ENCODE results near the gene CHRM4. TPM values are rescaled to one million over a fixed set of nuclear protein-coding genes. Genes with fewer than 3 reads are reported as not detected.

Gene CHRM4
- polyA plus RNA-seq, 1 experiment: 0.10 TPM

GRCh38 chr11:46351148-46351547 lies 40.4 kb downstream of the CHRM4 start:
- ChIA-PET POLR2A (no interaction called here), CTCF (interaction anchor here (1.2 to 11.0 kb wide), 4 partner anchors 12 to 37 kb away, joined by 4 to 162 read pairs (median 7); no protein-coding TSS in a partner anchor)
- Histone ChIP-seq H3K27me3 (ENCODE audit: control insufficient read depth, insufficient read depth, low read length) (no peaks in the 10 kb centered on the region), H3K4me3 (ENCODE audit: low read depth, low read length) (no peak overlapping the region), H3K36me3 (ENCODE audit: control insufficient read depth, insufficient read depth, low read length) (peaks cover 2% of the 10 kb centered on the region; the same call in 1 of the 2 replicates)
- DNase-seq (ENCODE audit: low read depth): no peak
- no peak for TF ChIP-seq CTCF (IDR thresholded peaks at IDR 0.05; ENCODE audit: insufficient read depth, low read depth, low read length)

DNA sequence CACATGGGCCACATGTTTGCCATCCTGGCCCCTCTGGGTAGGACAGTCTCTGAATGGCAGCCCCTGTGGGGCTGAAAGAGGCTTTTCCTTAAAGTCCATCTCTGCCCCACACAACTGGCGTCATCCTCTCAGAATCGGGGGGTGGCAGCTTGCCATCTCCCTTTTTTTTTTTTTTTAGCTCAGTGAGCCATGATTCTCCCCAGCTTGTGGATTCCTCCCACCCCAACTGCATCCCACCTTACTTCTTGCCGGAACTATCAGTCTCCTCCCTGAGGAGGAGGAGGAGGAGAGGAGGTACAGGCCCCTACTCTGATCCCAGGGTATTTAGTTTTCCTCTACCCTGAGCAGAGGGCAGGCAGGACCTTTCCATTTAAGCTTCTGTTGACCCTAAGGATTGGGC lies 40.9 kb downstream of the CHRM4 start:
- no peaks in the 10 kb centered on the region for H3K27me3 ChIP-seq (ENCODE audit: control insufficient read depth, insufficient read depth, low read length)
- DNase-seq (ENCODE audit: low read depth): no peak
- TF ChIP-seq CTCF (IDR thresholded peaks at IDR 0.05; ENCODE audit: insufficient read depth, low read depth, low read length): no peak
- ChIA-PET POLR2A (interaction anchor here (0.5 kb wide), 1 partner anchor 104 kb away, joined by 3 read pairs; no protein-coding TSS in a partner anchor), CTCF (interaction anchor here (1.9 to 11.0 kb wide), 2 partner anchors 14 to 21 kb away, joined by 9 to 162 read pairs; no protein-coding TSS in a partner anchor)
- peaks cover 2% of the 10 kb centered on the region; the same call in 1 of the 2 replicates for H3K36me3 ChIP-seq (ENCODE audit: control insufficient read depth, insufficient read depth, low read length)
- no peak overlapping the region for H3K4me3 ChIP-seq (ENCODE audit: low read depth, low read length)

DNA sequence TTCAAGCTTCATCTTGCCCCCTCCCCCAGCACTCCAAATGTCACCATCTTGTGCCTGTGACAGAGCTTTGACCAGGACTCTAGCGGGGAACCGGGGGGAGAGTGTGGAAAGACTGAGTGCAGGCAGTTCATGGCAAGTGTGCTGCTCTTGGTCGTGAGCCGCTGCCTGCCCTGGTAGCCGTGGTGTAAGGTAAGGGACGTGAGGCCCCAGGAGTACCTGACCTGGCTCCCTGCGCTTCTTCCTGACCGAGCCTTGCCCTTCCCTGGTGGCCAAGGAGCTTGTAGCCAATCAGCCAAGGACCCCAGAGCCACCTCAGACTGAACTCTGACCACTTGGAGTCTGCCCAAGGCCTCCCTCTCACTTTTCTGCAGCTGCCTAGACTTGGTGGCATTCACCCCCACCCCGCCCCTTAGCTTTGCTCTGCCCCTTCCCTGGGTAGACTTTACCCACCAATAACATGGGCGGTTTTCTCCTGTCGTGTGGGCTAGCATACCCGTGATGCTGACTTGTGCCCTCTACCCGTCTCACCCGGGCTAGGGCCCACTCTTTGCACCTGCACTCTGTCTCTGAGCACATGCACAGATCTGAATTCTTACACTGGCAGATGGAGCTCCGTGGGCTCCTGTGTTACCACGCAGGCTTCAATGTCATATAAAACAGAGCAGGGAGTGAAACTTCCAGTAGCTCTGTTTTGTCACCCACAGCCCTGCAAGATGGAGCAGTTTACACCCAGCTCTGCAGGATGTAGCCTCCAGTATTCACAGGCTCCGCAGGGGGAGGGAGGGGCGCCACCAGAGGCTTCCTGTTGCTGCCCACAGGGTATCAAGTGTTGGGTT lies 42.8 kb downstream of the CHRM4 start:
- Histone ChIP-seq H3K27me3 (ENCODE audit: control insufficient read depth, insufficient read depth, low read length) (no peaks in the 10 kb centered on the region), H3K36me3 (ENCODE audit: control insufficient read depth, insufficient read depth, low read length) (peaks cover 2% of the 10 kb centered on the region; the same call in 1 of the 2 replicates), H3K4me3 (ENCODE audit: low read depth, low read length) (peak overlapping the region; percentile 95)
- DNase-seq (ENCODE audit: low read depth): no peak
- POLR2A ChIA-PET: no interaction called here
- no peak for TF ChIP-seq CTCF (IDR thresholded peaks at IDR 0.05; ENCODE audit: insufficient read depth, low read depth, low read length)
- CTCF ChIA-PET: interaction anchor here (0.8 to 11.0 kb wide), 3 partner anchors 10 to 189 kb away, joined by 3 to 162 read pairs (median 5); no protein-coding TSS in a partner anchor

DNA sequence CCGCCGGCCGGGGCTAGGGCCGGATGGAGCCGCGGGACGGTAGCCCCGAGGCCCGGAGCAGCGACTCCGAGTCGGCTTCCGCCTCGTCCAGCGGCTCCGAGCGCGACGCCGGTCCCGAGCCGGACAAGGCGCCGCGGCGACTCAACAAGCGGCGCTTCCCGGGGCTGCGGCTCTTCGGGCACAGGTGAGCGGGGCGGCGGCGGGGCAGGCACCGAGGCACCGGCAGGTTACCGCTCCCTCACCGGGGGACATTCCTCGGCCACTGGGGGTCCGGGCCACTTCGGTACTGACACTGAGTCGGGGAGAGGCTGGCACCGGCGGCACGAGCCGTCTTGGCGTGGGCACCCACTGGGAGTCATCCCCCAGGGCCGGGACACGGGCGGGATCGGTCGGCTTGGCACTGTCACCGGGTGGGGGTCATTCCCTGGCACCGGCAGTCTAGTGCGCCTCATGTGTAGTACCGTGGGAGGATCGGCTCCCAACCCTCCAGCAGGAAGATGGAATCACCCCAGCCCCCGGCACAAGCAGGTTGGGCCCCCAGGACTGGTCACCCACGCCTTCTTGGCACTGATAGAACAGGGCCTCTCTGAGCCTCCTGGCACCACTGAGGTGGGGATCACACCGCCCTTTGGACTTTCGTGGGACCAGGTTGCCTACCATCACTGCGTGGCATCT lies 43.8 kb downstream of the CHRM4 start:
- POLR2A ChIA-PET: no interaction called here
- Histone ChIP-seq H3K4me3 (ENCODE audit: low read depth, low read length) (peak overlapping the region; percentile 95), H3K36me3 (ENCODE audit: control insufficient read depth, insufficient read depth, low read length) (peaks cover 2% of the 10 kb centered on the region; the same call in 1 of the 2 replicates), H3K27me3 (ENCODE audit: control insufficient read depth, insufficient read depth, low read length) (no peaks in the 10 kb centered on the region)
- no peak for DNase-seq (ENCODE audit: low read depth)
- CTCF ChIA-PET: interaction anchor here (0.6 to 11.0 kb wide), 15 partner anchors 9 to 177 kb away, joined by 3 to 162 read pairs (median 4); no protein-coding TSS in a partner anchor
- TF ChIP-seq CTCF (IDR thresholded peaks at IDR 0.05; ENCODE audit: insufficient read depth, low read depth, low read length): no peak
